ENCODE measurements around the gene AHRR. TPM values are rescaled to one million over a fixed set of nuclear protein-coding genes. Genes with fewer than 3 reads are reported as not detected.

Gene AHRR
- total and polyA plus RNA-seq, 9 of the 15 experiments (the other 6 are each of a cell fraction or from before 2014, with no cell fraction given): 0.06 to 1.6 (median 0.75) TPM; not detected in 1

DNA sequence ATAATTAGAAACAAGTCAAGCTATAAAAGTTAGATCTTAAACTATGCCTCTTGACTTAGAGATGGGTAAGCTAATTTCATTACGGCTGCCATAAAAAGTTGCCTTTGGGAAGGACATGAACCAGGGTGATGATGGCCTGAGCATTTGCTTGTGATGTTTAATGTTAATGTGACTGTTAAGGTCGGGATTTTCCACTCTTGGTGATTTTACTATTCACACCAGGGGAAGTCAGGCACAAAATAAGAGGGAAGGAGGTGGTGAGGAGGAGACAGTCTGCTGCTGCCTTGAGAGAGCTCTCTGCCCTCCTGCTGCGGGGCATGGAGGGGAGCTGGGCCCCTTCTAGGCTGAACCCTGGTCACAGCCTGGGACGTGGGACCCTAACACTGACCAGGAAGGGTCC lies 34.4 kb downstream of the AHRR start:
- 11% methylated on average over 4 of the region's 4 CpGs for WGBS (ENCODE audit: insufficient coverage, low coverage, missing lambda C conversion rate)
- TF ChIP-seq ZNF740 (CRISPR knock-in tag; IDR thresholded peaks at IDR 0.05): no peak
- TF ChIP-seq ZNF740 (tag; IDR thresholded peaks at IDR 0.05): no peak
- TF ChIP-seq ZNF217 (CRISPR knock-in tag; IDR thresholded peaks at IDR 0.05): no peak
- TF ChIP-seq, protein P1, sequence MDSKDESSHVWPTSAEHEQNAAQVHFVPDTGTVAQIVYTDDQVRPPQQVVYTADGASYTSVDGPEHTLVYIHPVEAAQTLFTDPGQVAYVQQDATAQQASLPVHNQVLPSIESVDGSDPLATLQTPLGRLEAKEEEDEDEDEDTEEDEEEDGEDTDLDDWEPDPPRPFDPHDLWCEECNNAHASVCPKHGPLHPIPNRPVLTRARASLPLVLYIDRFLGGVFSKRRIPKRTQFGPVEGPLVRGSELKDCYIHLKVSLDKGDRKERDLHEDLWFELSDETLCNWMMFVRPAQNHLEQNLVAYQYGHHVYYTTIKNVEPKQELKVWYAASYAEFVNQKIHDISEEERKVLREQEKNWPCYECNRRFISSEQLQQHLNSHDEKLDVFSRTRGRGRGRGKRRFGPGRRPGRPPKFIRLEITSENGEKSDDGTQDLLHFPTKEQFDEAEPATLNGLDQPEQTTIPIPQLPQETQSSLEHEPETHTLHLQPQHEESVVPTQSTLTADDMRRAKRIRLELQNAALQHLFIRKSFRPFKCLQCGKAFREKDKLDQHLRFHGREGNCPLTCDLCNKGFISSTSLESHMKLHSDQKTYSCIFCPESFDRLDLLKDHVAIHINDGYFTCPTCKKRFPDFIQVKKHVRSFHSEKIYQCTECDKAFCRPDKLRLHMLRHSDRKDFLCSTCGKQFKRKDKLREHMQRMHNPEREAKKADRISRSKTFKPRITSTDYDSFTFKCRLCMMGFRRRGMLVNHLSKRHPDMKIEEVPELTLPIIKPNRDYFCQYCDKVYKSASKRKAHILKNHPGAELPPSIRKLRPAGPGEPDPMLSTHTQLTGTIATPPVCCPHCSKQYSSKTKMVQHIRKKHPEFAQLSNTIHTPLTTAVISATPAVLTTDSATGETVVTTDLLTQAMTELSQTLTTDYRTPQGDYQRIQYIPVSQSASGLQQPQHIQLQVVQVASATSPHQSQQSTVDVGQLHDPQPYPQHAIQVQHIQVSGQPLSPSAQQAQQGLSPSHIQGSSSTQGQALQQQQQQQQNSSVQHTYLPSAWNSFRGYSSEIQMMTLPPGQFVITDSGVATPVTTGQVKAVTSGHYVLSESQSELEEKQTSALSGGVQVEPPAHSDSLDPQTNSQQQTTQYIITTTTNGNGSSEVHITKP (IDR thresholded peaks at IDR 0.05; ENCODE audit: partially characterized antibody): no peak
- no peak overlapping the region for H3K4me2 ChIP-seq (ENCODE audit: insufficient read depth, low read length)
- DNase-seq (ENCODE audit: extremely low read depth in 1 of 4, low spot score in 3 of 4) (no peak), ATAC-seq (no peak), FAIRE-seq (no peak)
- intact Hi-C loops (cut with micrococcal nuclease) (no loop called here), in situ Hi-C loops (cut with MboI) (no loop called here)
- POLR2A ChIA-PET: interaction anchor here (0.6 to 1.1 kb wide), 3 partner anchors 13 to 263 kb away, joined by 3 read pairs; no protein-coding TSS in a partner anchor
- no TSS peak for BruUV-seq (replicated peaks)
- H3K27me3 ChIP-seq (ENCODE audit: control insufficient read depth in 2 of 2, insufficient read depth in 2 of 2, low read length in 2 of 2): peaks cover 16 to 43% of the 10 kb centered on the region in 2 experiments; a peak in 4 of 5 replicates
- peaks cover 0 to 6% of the 10 kb centered on the region in 2 experiments; a peak in 1 of 5 replicates for H3K4me1 ChIP-seq (replicated peaks in 1 of 2; ENCODE audit: control insufficient read depth in 2 of 2, insufficient read depth in 2 of 2, low read length in 2 of 2)
- no peak overlapping the region for H2AFZ ChIP-seq (ENCODE audit: low read depth, low read length)
- no peak overlapping the region for H3K27ac ChIP-seq (ENCODE audit: extremely low read depth, low read depth, low read length)
- no peak overlapping the region for H3K9ac ChIP-seq (ENCODE audit: insufficient read depth in 1 of 2, low read depth in 2 of 2, low read length in 2 of 2)
- no peaks in the 10 kb centered on the region for H3K79me2 ChIP-seq (ENCODE audit: control insufficient read depth, insufficient read depth, low read length)
- no peak overlapping the region for H3K4me3 ChIP-seq
- CTCF ChIA-PET (ENCODE audit: low intra/inter-chr PET ratio): no interaction called here
- H3K36me3 ChIP-seq (ENCODE audit: control insufficient read depth, insufficient read depth, low read length): no peaks in the 10 kb centered on the region
- H4K20me1 ChIP-seq (replicated peaks; ENCODE audit: control insufficient read depth, insufficient read depth, low read length): peaks cover 4% of the 10 kb centered on the region
- H3K9me1 ChIP-seq (ENCODE audit: control insufficient read depth, insufficient read depth, low read length): no peaks in the 10 kb centered on the region
- no peaks in the 10 kb centered on the region for H3K9me3 ChIP-seq (replicated peaks; ENCODE audit: control insufficient read depth, insufficient read depth, low read depth, low read length)
